Activated CD4-positive, alpha-beta T cell treated with anti-CD3 and anti-CD28 coated beads, Interleukin-2, amount 10 ng/mL, durations not matched to agents 7 days and 5 days (primary cell): ENCODE measurements around the gene GNB1. TPM values are rescaled to one million over a fixed set of nuclear protein-coding genes. Genes with fewer than 3 reads are reported as not detected.

Experiments used
- CTCF ChIA-PET: fragments of 350-600 bp; sonication (Branson Sonifier 250); formaldehyde crosslinking; loops from one replicate; lab custom pipeline; 2021; ENCODE audit warnings: antibody characterized with exemption; lab: Charles Lee
- POLR2A ChIA-PET: fragments of 350-600 bp; sonication (Branson Sonifier 250); formaldehyde crosslinking; loops from one replicate; lab custom pipeline; 2021; ENCODE audit warnings: antibody characterized with exemption; lab: Charles Lee
- DNase-seq: peaks from one replicate; pipeline ENCODE4 v3.0.0-alpha.2; 2020
- H3K27ac Mint-ChIP-seq: one replicate; pipeline ENCODE4 v1.8.0; 2021; ENCODE audit warnings: mild to moderate bottlenecking, moderate library complexity, mixed read lengths
- H3K27me3 Mint-ChIP-seq: one replicate; pipeline ENCODE4 v1.8.0; 2021; ENCODE audit warnings: mixed read lengths
- H3K36me3 Mint-ChIP-seq: one replicate; pipeline ENCODE4 v1.8.0; 2021; ENCODE audit warnings: low read depth, mixed read lengths
- H3K4me1 Mint-ChIP-seq: one replicate; pipeline ENCODE4 v1.8.0; 2021; ENCODE audit warnings: mixed read lengths
- H3K4me3 Mint-ChIP-seq: one replicate; pipeline ENCODE4 v1.8.0; 2021; ENCODE audit warnings: mild to moderate bottlenecking, moderate library complexity, mixed read lengths
- H3K9me3 Mint-ChIP-seq: one replicate; pipeline ENCODE4 v1.8.0; 2021; ENCODE audit warnings: mixed read lengths
- total RNA-seq, 2 experiments: library from RNA; stranded (reverse); gene quantifications; one replicate each; pipeline ENCODE4 v1.2.3, GENCODE V29; 2021

The GNB1 gene
- total RNA-seq, 2 experiments from 2014 or later, result 368 to 454 TPM

DNA sequence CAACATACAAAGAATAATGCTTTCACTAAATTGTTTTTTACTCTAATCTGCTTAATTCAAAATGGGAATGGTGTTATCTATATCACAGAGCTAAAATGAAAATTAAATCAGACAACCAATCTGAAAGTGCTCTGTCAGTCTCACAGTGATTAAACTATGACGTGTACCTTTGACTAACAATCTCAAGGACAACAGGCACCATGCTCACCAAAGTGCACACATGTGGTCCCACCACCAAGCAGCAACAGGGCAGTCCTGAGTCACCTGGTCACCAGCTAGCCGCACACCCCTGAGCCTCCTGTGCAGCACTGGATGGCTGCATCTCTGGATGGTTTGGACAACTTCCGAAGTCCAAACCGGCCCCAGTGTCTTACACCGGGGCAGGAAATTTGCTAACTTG lies 58.1 kb downstream of the GNB1 start:
- H3K4me1 Mint-ChIP-seq, result peaks cover 16% of the 10 kb centered on the region
- H3K9me3 Mint-ChIP-seq, result no peaks in the 10 kb centered on the region
- CTCF ChIA-PET, result interaction anchor here (0.6 to 1.3 kb wide), 3 partner anchors 10 to 53 kb away, joined by 3 to 4 read pairs (median 4); no protein-coding TSS in a partner anchor
- no peak for DNase-seq
- POLR2A ChIA-PET, result no interaction called here
- no peak overlapping the region for H3K4me3 Mint-ChIP-seq
- H3K27ac Mint-ChIP-seq, result peak overlapping the region; percentile 2
- H3K36me3 Mint-ChIP-seq, result peaks cover 31% of the 10 kb centered on the region
- no peaks in the 10 kb centered on the region for H3K27me3 Mint-ChIP-seq

DNA sequence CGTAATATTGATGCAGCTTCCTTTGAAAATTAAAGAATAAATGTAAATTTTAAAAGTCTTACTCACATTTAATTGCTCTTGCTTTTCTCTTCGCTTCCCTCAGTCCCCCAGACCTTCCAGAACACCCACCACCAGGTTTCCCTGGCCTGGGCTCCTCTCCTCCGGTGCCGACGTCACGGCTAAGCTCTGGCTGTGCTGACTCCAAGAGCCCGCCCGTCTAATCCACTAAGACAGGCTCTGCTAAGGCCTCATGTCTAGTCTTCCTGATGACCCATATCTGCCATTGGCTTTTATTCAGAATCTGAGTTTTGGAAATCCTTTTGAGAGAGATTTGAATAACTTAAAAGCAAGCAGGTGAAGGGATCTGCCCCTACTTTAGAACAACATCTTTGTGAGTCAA lies 58.7 kb downstream of the GNB1 start:
- no peaks in the 10 kb centered on the region for H3K27me3 Mint-ChIP-seq
- no peak overlapping the region for H3K4me3 Mint-ChIP-seq
- peaks cover 16% of the 10 kb centered on the region for H3K4me1 Mint-ChIP-seq
- DNase-seq, result no peak
- peaks cover 31% of the 10 kb centered on the region for H3K36me3 Mint-ChIP-seq
- ChIA-PET POLR2A (no interaction called here), CTCF (interaction anchor here (0.6 to 1.3 kb wide), 2 partner anchors 9 to 15 kb away, joined by 4 read pairs; no protein-coding TSS in a partner anchor)
- no peaks in the 10 kb centered on the region for H3K9me3 Mint-ChIP-seq
- no peak overlapping the region for H3K27ac Mint-ChIP-seq

DNA sequence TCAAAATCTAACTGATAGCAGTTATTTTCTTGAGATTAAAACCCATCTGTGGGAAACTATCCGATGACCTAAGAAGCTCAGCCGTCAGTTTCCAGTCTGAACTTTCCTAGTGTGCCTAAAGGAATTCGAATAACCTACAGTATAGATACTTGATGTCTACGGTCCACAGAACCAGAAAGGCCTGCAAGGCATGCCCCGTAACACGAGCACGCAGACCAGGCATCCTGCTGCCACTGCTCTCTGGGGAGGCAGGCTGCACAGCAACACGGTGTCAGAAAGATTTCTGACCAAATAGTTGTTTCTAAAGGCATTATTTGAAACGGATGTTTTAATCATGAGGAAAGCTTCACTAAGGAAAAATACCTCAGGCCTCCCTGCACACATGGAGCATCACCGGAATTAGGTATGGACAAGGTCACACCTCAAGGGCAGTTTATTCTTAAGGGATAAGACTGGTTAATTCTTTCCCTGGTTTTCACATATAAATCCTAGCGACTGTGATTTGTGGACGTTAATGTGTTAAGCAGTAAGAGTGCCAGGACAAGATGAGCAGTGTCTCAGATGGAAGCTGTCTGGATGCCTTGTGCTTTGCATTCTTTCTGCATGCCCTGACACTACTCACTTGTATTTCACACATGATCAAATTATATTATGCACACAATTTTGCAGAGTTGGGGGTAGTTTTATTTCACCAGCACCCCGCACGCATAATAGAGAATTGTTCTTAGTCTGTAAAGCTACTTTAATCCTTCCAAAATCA lies 63.6 kb downstream of the GNB1 start:
- CTCF ChIA-PET, result no interaction called here
- DNase-seq, result no peak

DNA sequence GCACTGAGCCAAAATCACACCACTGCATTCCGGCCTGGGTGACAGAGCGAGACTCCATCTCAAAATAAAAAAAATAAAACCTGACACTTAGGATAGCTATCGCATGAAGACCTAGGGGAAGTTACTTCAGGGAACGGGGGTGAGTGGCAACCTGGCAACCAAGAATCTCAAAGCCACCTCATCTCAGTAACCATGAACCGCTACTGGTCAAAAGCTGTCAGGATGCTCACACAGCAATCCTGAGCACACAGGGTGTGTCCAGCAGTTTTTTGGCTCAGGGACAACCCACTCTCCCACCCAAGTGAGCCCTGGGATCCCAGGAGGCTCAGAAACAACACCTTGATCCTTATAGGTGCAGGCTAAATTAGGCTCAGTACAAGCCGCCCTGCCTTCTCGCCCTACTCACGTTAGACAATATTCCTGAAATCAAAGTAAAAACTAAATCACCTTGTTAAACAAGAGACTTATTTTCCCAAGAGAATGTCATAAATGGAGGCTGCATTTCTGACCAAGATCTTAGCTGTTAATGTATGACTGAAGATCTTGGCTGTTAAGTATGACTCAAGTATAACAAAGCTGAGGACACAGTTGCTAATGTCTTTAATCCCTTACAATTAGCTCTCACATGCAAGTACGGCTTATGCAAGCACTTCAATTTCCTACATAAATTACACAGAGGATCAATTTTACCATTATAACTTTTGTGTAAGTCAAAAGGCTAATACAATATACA lies 64.4 kb downstream of the GNB1 start:
- CTCF ChIA-PET, result interaction anchor here (0.6 kb wide), 1 partner anchor 61 kb away, joined by 3 read pairs; no protein-coding TSS in a partner anchor
- POLR2A ChIA-PET, result no interaction called here
- DNase-seq, result no peak
- Mint-ChIP-seq H3K27ac (peak overlapping the region; percentile 7), H3K27me3 (no peaks in the 10 kb centered on the region), H3K4me1 (peaks cover 34% of the 10 kb centered on the region), H3K9me3 (no peaks in the 10 kb centered on the region), H3K36me3 (peaks cover 25% of the 10 kb centered on the region), H3K4me3 (no peak overlapping the region)

More for the DNA sequence above, 63.6 kb downstream of the GNB1 start:
- POLR2A ChIA-PET, result no interaction called here
- no peaks in the 10 kb centered on the region for H3K9me3 Mint-ChIP-seq
- no peak overlapping the region for H3K4me3 Mint-ChIP-seq
- no peak overlapping the region for H3K27ac Mint-ChIP-seq
- H3K4me1 Mint-ChIP-seq, result peaks cover 36% of the 10 kb centered on the region
- no peaks in the 10 kb centered on the region for H3K27me3 Mint-ChIP-seq
- peaks cover 27% of the 10 kb centered on the region for H3K36me3 Mint-ChIP-seq

DNA sequence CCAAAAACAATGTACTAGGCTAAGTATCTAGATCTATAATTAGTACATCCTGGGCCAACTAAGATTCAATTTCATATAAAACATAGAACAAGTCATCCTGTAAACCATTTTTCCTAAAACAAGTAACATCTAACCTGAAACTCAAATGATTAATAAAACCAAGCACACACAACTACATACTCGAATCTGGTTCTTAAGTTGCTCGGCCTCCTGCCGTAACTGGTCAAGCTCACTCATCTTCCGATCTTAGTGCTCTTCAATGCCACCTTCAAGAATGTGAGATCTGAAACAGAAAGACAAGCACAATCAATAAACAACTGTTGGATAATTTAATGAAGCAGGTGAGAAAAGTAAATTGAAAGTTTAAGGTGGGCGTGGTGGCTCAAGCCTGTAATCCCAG lies 65.7 kb downstream of the GNB1 start:
- ChIA-PET CTCF (no interaction called here), POLR2A (no interaction called here)
- Mint-ChIP-seq H3K27ac (peak overlapping the region; percentile 68), H3K36me3 (peaks cover 28% of the 10 kb centered on the region), H3K27me3 (no peaks in the 10 kb centered on the region), H3K9me3 (no peaks in the 10 kb centered on the region), H3K4me3 (no peak overlapping the region), H3K4me1 (peaks cover 33% of the 10 kb centered on the region)
- no peak for DNase-seq

DNA sequence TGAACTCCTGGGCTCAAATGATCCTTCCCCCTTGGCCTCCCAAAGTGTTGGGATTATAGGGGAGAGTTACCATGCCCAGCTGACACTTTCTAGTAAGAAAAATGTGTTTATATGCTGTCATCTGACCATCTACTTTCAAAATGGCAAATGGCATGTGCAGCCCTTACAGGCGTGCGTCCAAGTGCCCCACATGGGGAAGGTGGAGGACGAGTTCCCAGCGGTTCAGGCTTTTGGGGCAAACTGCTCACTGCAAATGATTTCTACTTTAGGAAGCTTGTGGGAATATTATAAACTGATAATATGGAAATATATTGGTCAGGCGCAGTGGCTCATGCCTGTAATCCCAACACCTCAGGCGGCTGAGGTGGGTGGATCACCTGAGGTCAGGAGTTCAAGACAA lies 71.1 kb downstream of the GNB1 start:
- no peaks in the 10 kb centered on the region for H3K27me3 Mint-ChIP-seq
- peaks cover 36% of the 10 kb centered on the region for H3K36me3 Mint-ChIP-seq
- ChIA-PET CTCF (no interaction called here), POLR2A (no interaction called here)
- H3K4me3 Mint-ChIP-seq, result no peak overlapping the region
- H3K4me1 Mint-ChIP-seq, result peaks cover 11% of the 10 kb centered on the region
- H3K27ac Mint-ChIP-seq, result no peak overlapping the region
- DNase-seq, result no peak
- no peaks in the 10 kb centered on the region for H3K9me3 Mint-ChIP-seq

DNA sequence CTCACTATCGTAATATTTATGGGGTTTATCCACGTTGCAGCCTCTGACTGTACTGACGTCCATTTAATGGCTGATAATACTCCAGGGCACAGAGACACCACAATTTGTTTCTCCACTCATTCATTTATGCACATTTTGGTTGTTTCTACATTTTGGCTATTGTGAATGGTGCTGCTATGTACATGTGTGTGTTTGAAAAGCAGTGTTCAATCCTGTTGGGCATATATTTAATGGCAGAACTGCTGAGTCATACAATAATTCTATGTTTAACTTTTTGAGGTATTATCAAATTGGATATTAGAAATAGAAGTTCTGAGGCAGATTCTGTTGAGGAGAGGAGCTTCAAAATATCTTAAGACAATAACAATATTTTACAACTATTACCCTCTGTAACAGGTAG lies 73.7 kb downstream of the GNB1 start:
- ChIA-PET POLR2A (no interaction called here), CTCF (interaction anchor here (1.0 kb wide), 1 partner anchor 15 kb away, joined by 4 read pairs; no protein-coding TSS in a partner anchor)
- Mint-ChIP-seq H3K27ac (no peak overlapping the region), H3K4me3 (no peak overlapping the region), H3K9me3 (no peaks in the 10 kb centered on the region), H3K36me3 (peaks cover 41% of the 10 kb centered on the region), H3K4me1 (no peaks in the 10 kb centered on the region), H3K27me3 (no peaks in the 10 kb centered on the region)
- DNase-seq, result no peak

DNA sequence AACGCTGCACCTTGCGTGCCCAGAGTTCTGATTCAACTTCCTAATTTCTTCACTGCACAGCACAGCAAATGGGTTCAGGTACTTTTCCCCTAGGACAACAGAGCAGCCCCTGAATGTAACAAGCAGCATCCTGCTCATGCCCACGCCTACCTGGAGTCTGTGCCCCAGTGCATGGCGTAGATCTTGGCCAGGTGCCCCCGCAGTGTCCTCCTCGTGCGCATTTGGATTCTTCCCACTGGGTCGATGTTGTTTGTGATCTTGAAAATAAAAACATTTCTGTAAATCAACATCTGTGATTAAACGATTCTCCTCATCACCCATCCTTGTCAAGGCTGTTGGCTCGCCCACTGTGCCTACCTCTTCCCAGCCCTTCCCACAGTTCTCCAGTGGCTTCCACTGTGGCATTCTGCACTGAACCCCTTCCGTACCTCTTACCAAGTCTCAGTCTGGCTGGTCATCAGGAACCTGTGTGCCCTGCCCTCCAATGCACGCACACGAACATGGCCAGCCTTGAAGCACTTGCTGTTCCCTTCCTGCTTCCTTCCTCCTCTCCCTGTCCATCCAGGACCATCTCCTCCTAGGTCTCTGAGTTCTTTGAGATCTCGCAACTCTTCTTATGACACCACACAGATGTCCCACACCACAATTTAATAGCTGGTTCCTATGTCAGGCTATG lies 75.1 kb downstream of the GNB1 start:
- CTCF ChIA-PET, result no interaction called here
- Mint-ChIP-seq H3K36me3 (peaks cover 39% of the 10 kb centered on the region), H3K9me3 (no peaks in the 10 kb centered on the region), H3K4me3 (no peak overlapping the region), H3K27me3 (no peaks in the 10 kb centered on the region), H3K4me1 (no peaks in the 10 kb centered on the region), H3K27ac (peak overlapping the region; percentile 4)
- POLR2A ChIA-PET, result interaction anchor here (0.6 kb wide), 1 partner anchor 34 kb away, joined by 3 read pairs; no protein-coding TSS in a partner anchor
- DNase-seq, result no peak

DNA sequence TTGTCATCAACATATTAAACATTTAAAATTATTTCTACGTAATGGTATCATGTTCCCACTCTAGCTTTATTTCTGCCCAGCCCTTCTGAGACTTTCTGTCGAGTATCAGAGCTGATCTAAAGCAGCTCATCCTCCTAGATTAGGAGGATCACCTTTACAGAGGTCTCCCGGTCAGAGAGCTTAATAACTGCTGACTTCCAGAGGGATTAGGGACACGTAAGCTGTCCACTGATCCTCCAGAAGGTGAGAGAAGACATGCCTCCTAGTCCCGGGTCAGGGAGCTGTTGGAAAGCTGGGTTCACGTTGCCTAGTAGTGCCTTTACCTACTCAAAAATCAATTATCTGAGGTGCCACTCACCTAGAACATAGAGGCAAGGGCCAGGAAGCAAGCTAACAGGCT lies 81.4 kb downstream of the GNB1 start:
- H3K4me1 Mint-ChIP-seq, result peaks cover 3% of the 10 kb centered on the region
- DNase-seq, result no peak
- H3K27me3 Mint-ChIP-seq, result no peaks in the 10 kb centered on the region
- H3K4me3 Mint-ChIP-seq, result no peak overlapping the region
- H3K27ac Mint-ChIP-seq, result no peak overlapping the region
- CTCF ChIA-PET, result interaction anchor here (1.6 kb wide), 1 partner anchor 99 kb away, joined by 4 read pairs; no protein-coding TSS in a partner anchor
- peaks cover 33% of the 10 kb centered on the region for H3K36me3 Mint-ChIP-seq
- POLR2A ChIA-PET, result no interaction called here
- no peaks in the 10 kb centered on the region for H3K9me3 Mint-ChIP-seq

DNA sequence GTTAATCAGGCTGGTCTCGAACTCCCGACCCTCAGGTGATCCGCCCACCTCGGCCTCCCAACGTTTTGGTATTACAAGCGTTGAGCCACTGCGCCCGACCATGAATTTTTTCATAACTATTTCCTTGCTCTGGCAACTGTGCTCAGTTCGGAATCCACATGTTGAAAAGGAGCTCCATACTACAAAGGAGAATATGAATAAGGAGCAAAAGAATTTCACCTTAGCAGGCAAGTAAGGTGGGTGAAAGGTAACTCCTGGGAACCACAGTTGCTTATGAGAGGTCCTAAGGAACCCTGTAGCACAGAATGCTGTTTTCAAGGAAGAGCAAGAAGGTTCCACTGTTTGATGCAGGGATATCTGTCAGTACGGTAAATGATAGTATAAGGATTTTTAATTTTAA lies 82.7 kb downstream of the GNB1 start:
- no peaks in the 10 kb centered on the region for H3K27me3 Mint-ChIP-seq
- CTCF ChIA-PET, result interaction anchor here (1.6 kb wide), 1 partner anchor 101 kb away, joined by 4 read pairs; no protein-coding TSS in a partner anchor
- POLR2A ChIA-PET, result no interaction called here
- peaks cover 34% of the 10 kb centered on the region for H3K36me3 Mint-ChIP-seq
- peaks cover 9% of the 10 kb centered on the region for H3K4me1 Mint-ChIP-seq
- no peak for DNase-seq
- no peaks in the 10 kb centered on the region for H3K9me3 Mint-ChIP-seq
- H3K27ac Mint-ChIP-seq, result no peak overlapping the region
- no peak overlapping the region for H3K4me3 Mint-ChIP-seq

DNA sequence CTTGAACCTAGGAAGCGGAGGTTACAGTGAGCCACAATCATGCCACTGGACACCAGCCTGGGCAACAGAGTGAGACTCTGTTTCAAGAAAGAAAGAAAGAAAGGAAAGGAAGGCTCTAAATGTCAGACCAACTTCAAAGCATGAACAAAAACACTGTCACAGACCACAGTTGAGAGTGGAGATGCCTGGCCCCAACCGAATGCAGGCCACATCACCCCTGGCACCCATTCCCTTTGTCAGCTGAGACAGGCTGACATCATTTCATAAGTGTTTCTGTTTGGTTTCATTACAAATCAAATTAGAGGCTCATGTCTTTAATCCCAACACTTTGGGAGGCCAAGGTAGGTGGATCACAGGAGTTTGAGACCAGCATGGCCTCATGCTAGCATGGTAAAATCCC lies 84.0 kb downstream of the GNB1 start:
- Mint-ChIP-seq H3K27me3 (no peaks in the 10 kb centered on the region), H3K4me1 (peaks cover 14% of the 10 kb centered on the region), H3K9me3 (no peaks in the 10 kb centered on the region), H3K27ac (peak overlapping the region; percentile 13), H3K4me3 (no peak overlapping the region), H3K36me3 (peaks cover 35% of the 10 kb centered on the region)
- CTCF ChIA-PET, result interaction anchor here (0.6 to 0.8 kb wide), 3 partner anchors 34 to 99 kb away, joined by 3 read pairs; no protein-coding TSS in a partner anchor
- POLR2A ChIA-PET, result no interaction called here
- no peak for DNase-seq

DNA sequence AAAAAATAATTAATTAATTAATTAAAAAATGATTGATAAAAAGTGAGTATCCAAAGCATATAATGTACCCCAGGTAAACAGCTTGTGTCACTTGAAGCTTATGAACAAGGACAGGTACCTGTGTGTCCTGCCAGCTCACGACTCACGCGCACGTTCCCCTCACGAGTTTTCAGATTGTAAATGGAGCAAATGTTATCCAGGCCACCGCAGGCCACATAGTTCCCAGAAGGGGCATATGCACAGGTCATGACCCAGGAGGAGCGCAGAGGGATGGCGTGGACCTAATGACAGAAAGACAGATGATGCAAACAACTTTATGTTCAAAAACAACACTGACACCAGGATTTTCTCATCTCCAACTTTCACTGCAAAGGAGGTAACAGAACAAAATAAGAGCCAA lies 86.6 kb downstream of the GNB1 start:
- Mint-ChIP-seq H3K4me3 (no peak overlapping the region), H3K9me3 (no peaks in the 10 kb centered on the region), H3K27me3 (no peaks in the 10 kb centered on the region), H3K4me1 (peaks cover 29% of the 10 kb centered on the region), H3K27ac (no peak overlapping the region), H3K36me3 (peaks cover 43% of the 10 kb centered on the region)
- no peak for DNase-seq
- ChIA-PET CTCF (interaction anchor here (1.8 kb wide), 1 partner anchor 81 kb away, joined by 3 read pairs; no protein-coding TSS in a partner anchor), POLR2A (no interaction called here)
